ENCODE data around the gene LMLN.

LMLN gene

GRCh38 chr3:197942956-197943556, 17.0 kb upstream of the LMLN start:
- Histone ChIP-seq H4K20me1 (ENCODE audit: insufficient read depth, low read length) (no peaks in the 10 kb centered on the region), H3K4me1 (ENCODE audit: low read length) (peaks cover 4% of the 10 kb centered on the region; the same call in 1 of the 2 replicates)

DNA sequence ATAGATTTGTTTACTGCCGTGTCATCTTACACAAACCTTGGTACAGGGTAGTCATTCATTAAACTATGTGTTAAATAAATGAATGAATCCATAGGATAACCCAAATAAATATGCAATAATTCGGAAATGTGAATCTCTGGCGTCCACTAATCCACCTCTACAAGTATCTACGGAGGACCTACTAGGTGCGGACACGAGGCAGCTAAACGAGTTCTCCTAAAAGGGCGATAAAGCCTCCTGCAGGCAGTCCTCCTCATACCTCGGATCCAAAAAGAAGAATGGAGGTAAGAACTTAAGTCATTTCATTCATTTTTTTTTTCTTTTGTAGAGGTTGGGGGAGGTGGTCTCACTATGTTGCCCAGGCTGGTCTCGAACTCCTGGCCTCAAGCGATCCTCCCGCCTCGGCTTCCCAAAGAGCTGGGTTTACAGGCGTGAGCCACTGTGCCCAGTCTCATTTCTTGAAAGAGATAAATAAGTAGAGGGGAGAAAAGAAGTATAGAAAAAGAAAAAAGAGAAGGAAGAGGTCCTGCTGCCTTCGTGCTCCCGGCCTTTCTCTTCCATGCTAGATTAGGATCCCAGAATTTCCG, 10.7 kb upstream of the LMLN start:
- H3K4me3 ChIP-seq (ENCODE audit: low read length) = peak overlapping the region; percentile 100
- H3K79me2 ChIP-seq (ENCODE audit: low read length) = peaks cover 43% of the 10 kb centered on the region
- H3K27me3 ChIP-seq (ENCODE audit: low read depth, low read length) = no peaks in the 10 kb centered on the region
- H3K27ac ChIP-seq (ENCODE audit: low read length) = no peak overlapping the region; the same call in 1 of the 2 replicates
- H3K4me2 ChIP-seq (ENCODE audit: low read length) = peak overlapping the region; percentile 84
- peak overlapping the region; percentile 90 for H2AFZ ChIP-seq (ENCODE audit: low read depth, low read length)
- H4K20me1 ChIP-seq (ENCODE audit: insufficient read depth, low read length) = peaks cover 13% of the 10 kb centered on the region; the same call in 1 of the 2 replicates
- peaks cover 17% of the 10 kb centered on the region for H3K4me1 ChIP-seq (ENCODE audit: low read length)
- TF ChIP-seq EZH2phosphoT487 (IDR thresholded peaks at IDR 0.05; ENCODE audit: low read depth) = no peak
- TF ChIP-seq, protein P1, sequence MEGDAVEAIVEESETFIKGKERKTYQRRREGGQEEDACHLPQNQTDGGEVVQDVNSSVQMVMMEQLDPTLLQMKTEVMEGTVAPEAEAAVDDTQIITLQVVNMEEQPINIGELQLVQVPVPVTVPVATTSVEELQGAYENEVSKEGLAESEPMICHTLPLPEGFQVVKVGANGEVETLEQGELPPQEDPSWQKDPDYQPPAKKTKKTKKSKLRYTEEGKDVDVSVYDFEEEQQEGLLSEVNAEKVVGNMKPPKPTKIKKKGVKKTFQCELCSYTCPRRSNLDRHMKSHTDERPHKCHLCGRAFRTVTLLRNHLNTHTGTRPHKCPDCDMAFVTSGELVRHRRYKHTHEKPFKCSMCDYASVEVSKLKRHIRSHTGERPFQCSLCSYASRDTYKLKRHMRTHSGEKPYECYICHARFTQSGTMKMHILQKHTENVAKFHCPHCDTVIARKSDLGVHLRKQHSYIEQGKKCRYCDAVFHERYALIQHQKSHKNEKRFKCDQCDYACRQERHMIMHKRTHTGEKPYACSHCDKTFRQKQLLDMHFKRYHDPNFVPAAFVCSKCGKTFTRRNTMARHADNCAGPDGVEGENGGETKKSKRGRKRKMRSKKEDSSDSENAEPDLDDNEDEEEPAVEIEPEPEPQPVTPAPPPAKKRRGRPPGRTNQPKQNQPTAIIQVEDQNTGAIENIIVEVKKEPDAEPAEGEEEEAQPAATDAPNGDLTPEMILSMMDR (IDR thresholded peaks at IDR 0.05; ENCODE audit: low read depth, low read length) = no peak
- H3K9me3 ChIP-seq (ENCODE audit: insufficient read depth, low read length) = no peaks in the 10 kb centered on the region
- peaks cover 32% of the 10 kb centered on the region for H3K36me3 ChIP-seq (replicated peaks; ENCODE audit: low read depth, low read length)
- peak overlapping the region; percentile 99 for H3K9ac ChIP-seq (ENCODE audit: low read length)

More at GRCh38 chr3:197942956-197943556, 17.0 kb upstream of the LMLN start:
- Histone ChIP-seq H3K4me2 (ENCODE audit: low read length) (no peak overlapping the region), H3K9me3 (ENCODE audit: insufficient read depth, low read length) (no peaks in the 10 kb centered on the region), H3K27me3 (ENCODE audit: low read depth, low read length) (no peaks in the 10 kb centered on the region), H3K27ac (ENCODE audit: low read length) (no peak overlapping the region), H3K79me2 (ENCODE audit: low read length) (no peaks in the 10 kb centered on the region), H2AFZ (ENCODE audit: low read depth, low read length) (no peak overlapping the region), H3K36me3 (replicated peaks; ENCODE audit: low read depth, low read length) (no peaks in the 10 kb centered on the region), H3K9ac (ENCODE audit: low read length) (no peak overlapping the region), H3K4me3 (ENCODE audit: low read length) (no peak overlapping the region)
- TF ChIP-seq, protein P1 (IDR thresholded peaks at IDR 0.05; ENCODE audit: low read depth, low read length) = peak; percentile 73
- TF ChIP-seq EZH2phosphoT487 (IDR thresholded peaks at IDR 0.05; ENCODE audit: low read depth) = no peak

GRCh38 chr3:197949778-197950676, 10.0 kb upstream of the LMLN start, which contains the start of gene RPL35A:
TSS of gene RPL35A (plus strand) at chr3:197950190. CDS start at chr3:197950968, 778 bp downstream.
- Histone ChIP-seq H3K4me3 (ENCODE audit: low read length) (peak within 1 kb of the TSS; percentile 100), H3K36me3 (replicated peaks; ENCODE audit: low read depth, low read length) (peaks cover 36% of the 10 kb centered on the region), H3K27me3 (ENCODE audit: low read depth, low read length) (no peaks in the 10 kb centered on the region), H3K79me2 (ENCODE audit: low read length) (peaks cover 43% of the 10 kb centered on the region), H3K9me3 (ENCODE audit: insufficient read depth, low read length) (no peaks in the 10 kb centered on the region), H2AFZ (ENCODE audit: low read depth, low read length) (peak within 1 kb of the TSS; percentile 90), H3K9ac (ENCODE audit: low read length) (peak within 1 kb of the TSS; percentile 99), H4K20me1 (ENCODE audit: insufficient read depth, low read length) (peaks cover 18% of the 10 kb centered on the region; the same call in 1 of the 2 replicates), H3K4me2 (ENCODE audit: low read length) (peak within 1 kb of the TSS; percentile 84), H3K4me1 (ENCODE audit: low read length) (peaks cover 17% of the 10 kb centered on the region), H3K27ac (ENCODE audit: low read length) (peak within 1 kb of the TSS; percentile 83)
- TF ChIP-seq, protein P1 (IDR thresholded peaks at IDR 0.05; ENCODE audit: low read depth, low read length) = no peak
- TF ChIP-seq EZH2phosphoT487 (IDR thresholded peaks at IDR 0.05; ENCODE audit: low read depth) = no peak

All from OCI-LY3 (cell line).